SKM-1 treated with dmso at 0.1 percent for 144 hours (cell line): ENCODE measurements around the gene CFAP97.
"Not testable (repeated sequence)": the region's sequence is repeated elsewhere in the genome, so short reads cannot be mapped to it uniquely, and the experiment has no call there.

Experiments
- DNase-seq: peaks from one replicate; lab custom pipeline; 2025; ENCODE audit not compliant: unreplicated experiment; lab: John Stamatoyannopoulos, UW

CFAP97 gene

DNA sequence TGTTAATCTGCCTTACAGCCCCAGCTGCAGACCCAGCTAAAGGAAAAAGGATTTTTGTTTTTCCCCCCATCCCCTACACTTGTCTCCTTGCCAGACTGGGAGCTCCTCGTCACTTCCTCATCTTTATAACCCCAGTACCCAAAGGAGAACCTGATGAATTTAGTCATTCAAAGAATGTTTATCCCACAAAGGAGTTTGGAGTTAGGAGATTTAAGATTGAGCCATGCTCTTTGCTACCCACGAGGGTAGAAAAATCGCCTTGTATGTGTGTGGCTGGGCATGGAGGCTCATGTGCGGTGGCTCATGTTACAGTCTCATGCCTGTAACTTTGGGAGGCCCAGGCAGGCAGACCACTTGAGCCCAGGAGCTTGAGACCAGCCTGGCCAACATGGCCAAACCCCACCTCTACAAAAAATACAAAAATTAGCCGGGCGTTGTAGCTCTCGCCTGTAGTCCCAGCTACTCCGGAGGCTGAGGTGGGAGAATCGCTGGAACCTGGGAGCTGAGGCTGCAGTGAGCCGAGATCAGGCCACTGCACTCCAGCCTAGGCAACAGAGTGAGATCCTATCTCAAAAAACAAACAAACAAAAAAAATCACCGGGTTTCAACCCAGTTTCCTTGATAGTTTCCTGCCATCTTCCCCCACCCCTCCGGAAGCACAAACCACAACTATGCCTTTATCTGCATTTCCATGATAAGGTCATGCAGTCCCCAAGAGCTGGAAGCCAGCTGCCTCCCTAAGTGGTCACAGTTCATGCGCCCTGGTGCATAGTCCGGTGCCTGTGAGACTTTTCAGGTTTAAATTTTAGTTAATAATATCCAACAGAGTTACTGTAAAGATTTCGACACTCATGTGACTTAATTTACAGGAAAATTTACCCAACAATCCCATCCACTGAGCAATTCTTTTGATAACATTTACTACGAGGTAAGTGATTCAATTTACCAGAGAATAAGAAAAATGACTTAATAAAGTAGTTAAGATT lies 1.5 kb downstream of the CFAP97 start:
- DNase-seq: no peak

DNA sequence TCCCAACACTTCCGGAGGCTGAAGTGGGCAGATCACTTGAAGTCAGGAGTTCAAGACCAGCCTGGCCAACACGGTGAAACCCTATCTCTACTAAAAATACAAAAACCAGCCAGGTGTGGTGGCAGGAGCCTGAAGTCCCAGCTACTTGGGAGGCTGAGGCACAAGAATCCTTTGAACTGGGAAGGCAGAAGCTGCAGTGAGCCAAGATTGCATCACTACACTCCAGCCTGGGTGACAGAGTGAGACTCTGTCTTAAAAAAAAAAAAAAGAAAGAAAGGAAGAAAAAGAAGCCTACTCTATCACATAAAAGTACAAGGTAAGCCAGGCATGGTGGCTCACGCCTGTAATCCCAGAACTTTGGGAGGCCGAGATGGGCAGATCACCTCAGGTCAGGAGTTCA lies 5.6 kb downstream of the CFAP97 start:
- not testable (repeated sequence) for DNase-seq

DNA sequence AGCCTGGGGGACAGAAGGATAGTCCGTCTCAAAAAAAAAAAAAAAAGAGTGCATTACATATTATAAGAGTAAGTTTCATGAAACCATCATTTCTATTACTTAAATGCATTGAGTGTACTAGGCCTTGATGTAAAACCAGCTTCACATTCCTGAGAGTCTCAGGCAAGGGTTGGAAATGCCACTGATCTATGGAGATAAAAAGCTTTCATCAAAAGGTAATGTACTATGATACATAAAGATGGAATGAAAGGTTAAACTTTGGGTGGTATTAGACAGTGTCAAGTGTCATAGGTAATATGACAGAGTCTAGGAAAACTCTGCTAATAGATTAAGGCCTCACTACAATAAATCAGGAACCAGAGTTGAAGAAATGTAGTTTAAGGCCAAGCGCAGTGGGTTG lies 7.4 kb downstream of the CFAP97 start:
- DNase-seq: no peak

DNA sequence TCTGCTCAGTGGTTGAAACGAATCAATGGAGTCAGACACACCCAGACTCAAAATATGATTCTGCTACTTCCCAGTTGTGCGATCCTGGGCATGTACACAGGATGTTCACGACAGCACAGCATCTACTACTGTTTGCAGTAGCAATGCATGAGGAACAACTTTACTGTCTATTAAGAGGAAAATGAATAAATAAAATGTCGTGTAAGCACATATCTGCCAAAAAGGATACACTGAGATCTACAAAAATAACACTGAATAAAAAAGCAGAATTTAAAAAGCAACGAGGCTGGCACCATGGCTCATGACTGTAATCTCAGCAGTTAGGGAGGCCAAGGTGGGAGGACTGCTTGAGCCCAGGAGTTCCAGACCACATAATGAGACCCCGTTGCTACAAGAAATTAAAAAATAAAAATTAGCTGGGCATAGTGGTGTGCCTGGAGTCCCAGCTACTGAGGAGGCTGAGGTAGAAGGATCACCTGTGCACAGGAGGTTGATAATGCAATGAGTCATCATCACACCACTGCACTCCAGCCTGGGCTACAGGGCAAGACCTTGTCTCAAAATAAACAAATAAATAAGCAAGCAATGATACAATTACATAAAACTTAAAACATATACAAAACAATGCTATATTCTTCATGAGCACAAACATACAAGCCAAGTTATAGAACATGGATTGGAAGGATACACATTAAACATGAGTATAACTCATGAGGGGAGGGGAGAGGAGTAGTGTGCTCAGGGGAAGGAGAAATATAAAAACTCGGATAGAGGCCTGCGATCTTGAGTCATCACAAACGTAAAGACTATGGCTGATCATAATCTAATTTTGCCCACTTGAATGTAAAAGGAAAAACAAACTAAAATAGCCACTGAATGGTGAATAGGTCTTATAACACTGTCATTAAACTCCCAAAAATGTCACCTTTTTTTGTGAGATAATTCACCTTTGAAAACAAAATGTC lies 8.6 kb downstream of the CFAP97 start:
- DNase-seq: no peak

DNA sequence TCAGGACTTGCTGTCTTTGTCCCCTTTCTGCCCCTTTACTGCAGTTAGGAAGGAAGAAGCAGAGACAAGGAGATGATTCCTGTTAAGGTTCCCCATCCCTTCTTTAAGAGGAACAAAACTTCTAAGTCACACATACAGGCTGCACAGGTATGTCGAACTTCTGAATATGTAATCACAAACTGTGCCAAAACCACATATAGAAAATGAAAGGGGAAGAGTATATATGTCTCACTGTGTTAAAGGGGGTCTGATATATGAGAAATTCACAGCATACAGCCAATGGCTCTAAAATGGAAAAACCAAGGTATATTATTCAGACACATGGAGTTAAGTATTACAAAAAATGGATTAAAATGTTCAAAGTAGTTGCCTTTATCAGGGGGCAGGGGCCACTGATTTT lies 11.7 kb downstream of the CFAP97 start:
- no peak for DNase-seq

DNA sequence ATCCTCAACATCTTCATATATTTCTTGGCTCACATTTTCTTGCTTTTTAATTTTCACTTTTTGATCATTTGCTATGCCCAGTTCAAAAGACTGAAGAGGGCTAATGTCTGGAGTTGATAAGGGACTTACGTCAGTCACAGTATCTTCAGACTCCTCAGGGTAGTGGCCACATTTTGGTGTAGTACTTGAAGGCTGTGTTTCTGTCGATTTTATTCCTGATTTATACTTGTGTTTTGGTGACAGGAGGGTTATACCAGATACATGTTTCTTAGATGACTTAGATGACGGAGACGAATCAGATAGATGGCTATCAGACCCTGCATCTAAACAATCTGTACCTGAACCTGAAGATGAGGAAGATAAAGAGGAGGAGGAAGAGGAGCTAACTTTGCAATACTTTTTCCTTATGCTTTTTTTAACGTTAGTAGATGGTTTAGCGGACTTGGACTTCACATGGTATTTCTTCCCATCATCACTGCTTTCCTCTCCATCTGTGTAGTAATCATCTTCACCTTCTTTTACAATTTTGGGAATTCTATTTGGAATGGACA lies 13.4 kb downstream of the CFAP97 start:
- no peak for DNase-seq

DNA sequence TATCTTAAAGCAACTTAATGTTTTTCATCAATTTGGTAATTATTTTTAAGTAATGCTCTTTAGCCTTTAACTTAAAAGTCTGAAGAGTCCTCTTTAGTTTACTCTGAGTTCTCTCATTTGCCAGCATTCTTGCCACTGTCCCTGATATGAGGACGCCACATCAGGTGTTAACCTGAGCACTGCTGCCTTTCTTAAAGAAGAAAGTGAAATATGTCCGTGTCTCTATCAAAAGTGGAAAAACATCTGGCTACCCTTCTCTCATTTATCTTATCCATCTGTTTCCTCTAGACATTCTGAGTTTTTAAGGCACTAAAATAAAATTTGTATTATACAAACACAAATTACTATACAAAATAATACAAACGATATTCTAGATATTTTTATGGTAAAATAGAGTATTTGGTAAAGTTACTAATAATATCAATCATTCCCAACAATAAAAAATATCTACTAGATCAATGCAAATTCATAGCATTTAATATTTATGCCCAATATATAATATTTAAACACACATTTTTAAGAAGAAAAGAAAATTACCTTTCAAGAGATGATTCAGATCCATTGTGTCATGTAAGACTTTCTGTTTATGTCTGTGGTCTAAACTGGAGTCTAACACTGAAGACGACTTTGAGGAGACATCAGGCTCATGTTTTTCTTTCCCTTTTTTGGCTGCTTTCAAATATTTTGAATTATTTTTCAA lies 14.0 kb downstream of the CFAP97 start:
- DNase-seq: no peak

DNA sequence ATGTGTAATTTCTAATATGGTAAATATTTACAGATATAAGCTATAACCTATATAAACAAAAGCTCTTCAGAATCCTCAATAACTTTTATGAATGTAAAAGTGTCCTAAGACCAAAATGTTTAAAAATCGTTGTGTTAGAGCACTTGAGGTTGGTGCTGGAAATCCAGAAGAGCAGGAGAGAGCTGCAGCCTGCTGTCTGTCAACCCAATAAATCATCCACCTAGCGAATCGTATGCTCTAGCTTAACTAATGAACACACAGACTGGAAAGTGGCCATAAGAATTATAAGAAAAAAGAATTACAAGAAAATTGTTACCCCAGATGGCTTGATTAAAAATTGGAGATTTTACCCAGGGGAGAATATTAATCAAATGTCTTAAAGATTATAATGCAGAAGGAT lies 17.0 kb downstream of the CFAP97 start:
- no peak for DNase-seq

DNA sequence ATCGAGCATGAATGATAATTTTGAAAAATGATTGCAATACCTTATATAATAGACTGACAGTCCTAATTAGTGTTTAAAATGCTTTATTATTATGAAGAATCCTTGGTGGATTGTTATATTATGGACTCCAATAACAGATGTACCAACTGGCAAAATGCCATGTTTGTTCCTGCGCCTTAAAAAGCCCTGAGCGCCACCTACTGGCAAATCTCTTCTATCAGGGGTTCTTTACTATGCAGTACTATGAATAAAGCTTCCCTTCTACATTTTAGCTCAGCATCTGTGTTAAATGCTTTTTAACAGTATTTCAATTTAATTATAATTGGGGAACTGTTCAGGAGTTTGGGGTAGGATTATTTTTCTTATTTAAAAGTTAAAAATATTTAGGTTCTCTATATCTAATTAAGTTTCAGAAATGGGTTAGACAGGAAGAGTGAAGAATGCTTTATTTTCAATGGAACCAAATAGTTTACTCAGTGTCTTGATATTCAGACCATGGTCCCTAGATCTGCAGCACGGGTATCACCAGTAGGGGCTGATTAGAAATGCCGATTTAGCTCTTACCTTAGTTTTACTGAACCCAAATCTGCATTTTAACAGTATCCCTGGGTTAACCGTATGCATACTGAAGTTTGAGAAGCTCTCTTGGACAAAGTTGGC lies 20.0 kb downstream of the CFAP97 start:
- DNase-seq: peak; percentile 64

DNA sequence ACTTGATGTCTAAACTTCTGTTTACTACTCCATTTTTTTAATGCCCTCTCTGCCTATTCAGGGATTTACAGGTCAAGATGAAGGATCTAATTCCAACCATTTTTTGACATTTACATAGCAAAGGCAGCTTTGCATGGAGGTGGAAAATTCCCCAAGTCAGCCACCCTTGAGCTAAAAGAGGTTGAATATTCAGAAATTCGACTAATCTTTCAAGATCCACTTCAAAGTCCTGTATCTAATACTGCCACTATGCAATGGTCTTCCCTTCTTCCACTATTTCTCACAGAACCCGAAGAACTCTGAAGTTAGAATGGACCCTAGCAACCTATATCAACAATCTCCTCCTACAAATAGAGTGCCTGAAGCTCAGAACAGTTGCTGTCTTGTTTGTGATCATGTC lies 21.6 kb downstream of the CFAP97 start:
- no peak for DNase-seq

DNA sequence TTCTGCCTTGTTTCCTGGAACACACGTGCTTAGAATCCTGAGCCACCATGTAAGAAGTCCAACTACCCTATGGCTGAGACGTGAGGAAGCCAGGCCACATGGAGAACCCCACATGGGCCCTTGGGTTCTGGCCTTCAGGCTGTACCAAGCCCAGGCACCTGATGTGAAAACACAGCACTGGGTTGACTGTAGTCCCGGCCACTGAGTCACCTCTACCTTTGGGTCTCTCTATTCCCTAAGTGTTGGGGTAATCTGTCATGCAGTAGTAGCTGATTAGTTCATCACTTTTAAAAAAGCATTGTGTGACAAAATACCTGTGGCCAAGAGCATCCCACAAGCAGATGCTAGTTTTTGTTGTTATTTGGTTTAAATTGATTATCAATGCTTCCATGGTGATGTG lies 24.3 kb downstream of the CFAP97 start:
- no peak for DNase-seq

DNA sequence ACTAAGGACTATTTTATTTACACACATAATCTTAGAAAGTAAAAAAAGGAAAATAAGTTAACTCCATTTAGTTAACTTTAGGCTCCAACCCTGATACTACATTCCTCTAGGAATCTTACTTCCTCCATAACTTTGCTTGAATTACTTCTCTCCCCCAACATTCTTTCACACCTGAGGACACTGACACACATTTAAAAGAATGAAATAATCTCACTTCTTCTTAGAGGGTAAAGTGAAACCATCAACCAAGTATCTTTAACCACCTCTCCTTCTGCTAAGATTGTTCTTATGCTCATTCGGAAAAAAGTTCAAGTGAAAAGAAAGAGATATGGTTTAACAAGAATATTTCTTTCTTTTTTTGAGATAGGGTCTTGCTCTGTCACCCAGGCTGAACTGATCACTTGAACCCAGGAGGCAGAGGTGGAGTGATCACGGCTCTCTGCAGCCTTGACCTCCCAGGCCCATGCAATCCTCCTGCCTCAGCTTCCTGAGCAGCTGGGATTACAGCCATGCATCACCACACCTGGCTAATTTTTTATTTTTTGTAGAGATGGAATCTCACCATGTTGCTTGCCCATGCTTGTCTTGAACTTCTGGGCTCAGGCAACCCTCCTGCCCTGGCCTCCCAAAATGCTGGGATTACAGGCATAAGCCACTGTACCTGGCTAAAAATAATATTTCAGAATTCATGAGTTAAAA lies 32.3 kb downstream of the CFAP97 start:
- DNase-seq: no peak

DNA sequence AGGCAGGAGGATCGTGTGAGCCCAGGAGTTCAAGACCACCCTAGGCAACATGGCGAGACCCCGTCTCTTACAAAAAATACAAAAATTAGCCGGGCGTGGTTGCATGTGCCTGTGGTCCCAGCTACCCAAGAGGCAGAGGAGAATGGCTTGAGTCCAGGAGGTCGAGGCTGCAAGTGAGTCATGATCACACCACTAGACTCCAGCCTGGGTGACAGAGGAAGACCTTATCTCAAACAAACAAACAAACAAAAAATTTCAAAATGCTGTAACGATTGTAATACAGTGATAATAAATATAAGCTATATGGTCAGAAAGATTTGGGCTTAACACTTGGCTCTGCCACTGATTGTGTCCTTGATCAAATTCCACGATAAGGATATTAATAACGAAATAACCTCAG lies 36.6 kb downstream of the CFAP97 start:
- no peak for DNase-seq

DNA sequence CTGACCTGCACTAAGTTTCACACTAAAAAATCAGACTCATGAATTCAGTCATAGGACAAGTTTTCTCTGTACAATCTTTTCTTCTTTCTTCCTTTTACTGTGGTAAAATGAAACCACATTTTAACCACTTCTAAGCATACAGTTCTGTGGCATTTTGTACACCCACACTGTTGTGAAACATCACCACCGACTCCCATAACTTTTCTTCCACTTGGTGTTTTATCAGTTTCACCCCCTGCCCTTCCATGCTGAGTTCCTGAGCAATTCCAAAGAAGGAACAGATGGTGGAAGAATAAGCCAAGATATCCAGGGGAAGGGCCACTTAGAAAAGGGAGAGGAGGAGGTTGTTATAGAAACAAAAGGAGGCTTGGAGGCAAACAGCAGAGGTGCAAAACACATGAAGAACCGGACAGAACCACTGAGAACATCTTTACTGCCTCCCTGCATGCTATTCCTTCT lies 38.2 kb downstream of the CFAP97 start:
- peak; percentile 13 for DNase-seq

DNA sequence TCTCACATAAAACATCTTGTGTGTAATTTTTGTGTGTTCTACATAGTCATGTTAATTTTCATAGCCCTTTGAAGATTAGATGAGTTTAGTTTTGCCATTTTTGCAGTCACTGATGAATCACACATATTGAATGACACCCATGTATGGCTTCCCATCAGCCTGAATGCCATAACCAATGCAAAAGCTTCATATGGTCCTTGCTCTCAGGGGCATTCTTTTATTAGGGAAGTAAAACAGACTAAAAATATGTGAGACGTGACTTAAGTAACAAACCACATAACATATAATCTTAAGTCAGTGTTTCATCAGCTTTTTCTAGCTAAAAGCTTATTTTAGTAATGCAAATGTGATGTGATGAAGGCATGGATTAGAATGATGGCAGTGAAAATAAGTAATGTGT lies 52.5 kb downstream of the CFAP97 start:
- no peak for DNase-seq

DNA sequence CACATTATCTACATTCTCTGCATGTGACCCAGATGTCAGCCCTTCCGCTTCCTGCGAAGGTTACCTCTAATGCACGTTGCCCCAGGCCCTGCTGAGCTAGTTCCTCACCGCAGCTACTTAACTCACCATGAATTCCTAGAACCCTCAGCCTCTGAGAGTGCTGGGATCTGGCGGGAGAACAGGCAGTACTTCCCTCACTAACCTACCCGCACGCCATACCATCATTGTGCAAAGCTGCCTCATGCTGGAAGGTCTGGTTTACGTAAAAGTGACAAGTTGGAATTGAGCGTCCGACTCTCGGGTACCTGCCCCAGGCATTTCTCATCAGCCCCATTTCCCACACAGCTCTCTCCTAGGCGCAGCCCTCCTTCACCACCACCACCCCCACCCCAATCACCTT lies 54.4 kb downstream of the CFAP97 start:
- no peak for DNase-seq

DNA sequence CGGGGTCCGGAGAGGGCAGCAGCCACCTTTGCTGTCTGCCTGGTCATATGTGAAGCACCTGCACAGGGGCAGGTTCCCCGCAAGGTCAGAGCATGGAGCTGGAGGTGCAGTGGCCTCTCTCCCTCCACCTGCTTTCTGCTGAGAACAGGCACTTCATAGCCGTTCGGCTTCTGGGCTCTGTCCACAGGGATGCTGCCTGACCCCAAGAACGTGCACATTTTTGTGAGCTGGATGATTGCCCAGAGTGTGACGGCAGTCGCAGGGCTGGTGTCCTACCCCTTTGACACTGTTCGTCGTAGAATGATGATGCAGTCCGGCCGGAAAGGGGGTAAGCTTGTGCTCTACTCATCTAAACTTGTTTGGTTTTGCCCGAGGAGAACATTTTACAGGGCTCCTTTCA lies 58.2 kb downstream of the CFAP97 start:
- DNase-seq: no peak

DNA sequence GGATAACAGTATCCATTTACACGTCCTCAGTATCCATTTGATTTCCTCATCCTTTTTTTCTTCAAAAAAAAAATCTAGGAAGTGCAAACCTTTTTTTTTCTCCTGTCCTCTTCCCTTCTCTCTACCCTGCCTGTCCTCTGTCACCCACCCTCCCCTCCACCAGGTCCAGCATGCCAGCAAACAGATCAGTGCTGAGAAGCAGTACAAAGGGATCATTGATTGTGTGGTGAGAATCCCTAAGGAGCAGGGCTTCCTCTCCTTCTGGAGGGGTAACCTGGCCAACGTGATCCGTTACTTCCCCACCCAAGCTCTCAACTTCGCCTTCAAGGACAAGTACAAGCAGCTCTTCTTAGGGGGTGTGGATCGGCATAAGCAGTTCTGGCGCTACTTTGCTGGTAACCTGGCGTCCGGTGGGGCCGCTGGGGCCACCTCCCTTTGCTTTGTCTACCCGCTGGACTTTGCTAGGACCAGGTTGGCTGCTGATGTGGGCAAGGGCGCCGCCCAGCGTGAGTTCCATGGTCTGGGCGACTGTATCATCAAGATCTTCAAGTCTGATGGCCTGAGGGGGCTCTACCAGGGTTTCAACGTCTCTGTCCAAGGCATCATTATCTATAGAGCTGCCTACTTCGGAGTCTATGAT lies 59.1 kb downstream of the CFAP97 start:
- no peak for DNase-seq

DNA sequence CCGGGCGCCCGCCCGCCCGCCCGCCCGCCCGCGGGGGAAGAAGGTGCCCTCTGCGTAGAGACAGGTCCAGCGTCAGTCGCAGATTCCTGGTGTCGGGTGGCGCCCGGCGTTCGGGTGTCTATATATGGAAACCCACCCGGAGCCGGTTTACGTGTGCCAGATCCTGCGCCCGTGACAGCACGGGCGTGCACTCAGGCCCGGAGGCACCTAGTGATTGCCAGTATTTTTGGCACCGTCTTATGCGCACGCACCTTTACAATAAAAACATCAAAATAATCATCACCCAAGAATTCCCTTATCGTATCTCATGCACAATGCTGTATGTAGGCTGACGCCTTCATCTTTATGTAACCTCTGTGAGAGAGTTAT lies 60.2 kb downstream of the CFAP97 start:
- no peak for DNase-seq
